Loucy (cell line): ENCODE results near the gene MYO10.
"Not testable (repeated sequence)": the region's sequence is repeated elsewhere in the genome, so short reads cannot be mapped to it uniquely, and the experiment has no call there.

Experiments
- EZH2phosphoT487 ChIP-seq: fragments of 200-600 bp; IDR thresholded peaks from 2 replicates; pipeline ENCODE4 v1.6.1; 2018; ENCODE audit warnings: antibody characterized with exemption, mild to moderate bottlenecking, moderate library complexity, borderline replicate concordance
- TF ChIP-seq, protein P1 (sequence below): fragments of 200-600 bp; sonication (generic); conservative IDR thresholded peaks from 2 replicates; pipeline ENCODE4 v1.5.1; 2014; ENCODE audit warnings: mild to moderate bottlenecking, antibody characterized with exemption, low read length

DNA sequence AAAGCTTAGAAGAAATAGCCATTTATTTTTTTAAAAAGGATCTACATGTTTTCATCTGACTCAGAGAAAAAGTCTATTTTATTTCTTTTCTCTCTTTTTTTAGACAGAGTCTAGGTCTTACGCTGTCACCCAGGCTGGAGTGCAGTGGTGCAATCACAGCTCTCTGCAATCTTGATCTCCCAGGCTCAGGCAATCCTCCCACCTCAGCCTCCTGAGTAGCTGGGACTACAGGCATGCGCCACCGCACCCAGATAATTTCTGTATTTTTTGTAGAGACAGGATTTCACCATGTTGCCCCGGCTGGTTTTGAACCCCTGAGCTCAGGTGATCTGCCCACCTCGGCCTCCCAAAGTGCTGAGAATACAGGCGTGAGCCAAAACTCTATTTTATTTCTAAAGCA is 178.5 kb downstream of the MYO10 start:
- TF ChIP-seq, protein P1, sequence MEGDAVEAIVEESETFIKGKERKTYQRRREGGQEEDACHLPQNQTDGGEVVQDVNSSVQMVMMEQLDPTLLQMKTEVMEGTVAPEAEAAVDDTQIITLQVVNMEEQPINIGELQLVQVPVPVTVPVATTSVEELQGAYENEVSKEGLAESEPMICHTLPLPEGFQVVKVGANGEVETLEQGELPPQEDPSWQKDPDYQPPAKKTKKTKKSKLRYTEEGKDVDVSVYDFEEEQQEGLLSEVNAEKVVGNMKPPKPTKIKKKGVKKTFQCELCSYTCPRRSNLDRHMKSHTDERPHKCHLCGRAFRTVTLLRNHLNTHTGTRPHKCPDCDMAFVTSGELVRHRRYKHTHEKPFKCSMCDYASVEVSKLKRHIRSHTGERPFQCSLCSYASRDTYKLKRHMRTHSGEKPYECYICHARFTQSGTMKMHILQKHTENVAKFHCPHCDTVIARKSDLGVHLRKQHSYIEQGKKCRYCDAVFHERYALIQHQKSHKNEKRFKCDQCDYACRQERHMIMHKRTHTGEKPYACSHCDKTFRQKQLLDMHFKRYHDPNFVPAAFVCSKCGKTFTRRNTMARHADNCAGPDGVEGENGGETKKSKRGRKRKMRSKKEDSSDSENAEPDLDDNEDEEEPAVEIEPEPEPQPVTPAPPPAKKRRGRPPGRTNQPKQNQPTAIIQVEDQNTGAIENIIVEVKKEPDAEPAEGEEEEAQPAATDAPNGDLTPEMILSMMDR: not testable (repeated sequence)
- not testable (repeated sequence) for TF ChIP-seq EZH2phosphoT487
